ENCODE results near the gene DBX1.

- TF ChIP-seq HOXB13 (CRISPR knock-in tag; IDR thresholded peaks at IDR 0.05; ENCODE audit: low read depth), result no peak
- TF ChIP-seq POLR2A (IDR thresholded peaks at IDR 0.05; ENCODE audit: low read length), result no peak
- no peak for TF ChIP-seq USF2 (IDR thresholded peaks at IDR 0.05)
- no peak for TF ChIP-seq CTCF (IDR thresholded peaks at IDR 0.05)
- no peak for TF ChIP-seq RNF2 (IDR thresholded peaks at IDR 0.05; ENCODE audit: borderline replicate concordance, low read depth)
- TF ChIP-seq HMGXB4 (CRISPR knock-in tag; IDR thresholded peaks at IDR 0.05; ENCODE audit: borderline replicate concordance), result no peak
Measured at GRCh38 chr11:20178976-20179375, 18.7 kb upstream of the DBX1 start.
